ENCODE measurements around the gene FAM110D. TPM values are rescaled to one million over a fixed set of nuclear protein-coding genes. Genes with fewer than 3 reads are reported as not detected.

FAM110D gene
- total RNA-seq, 1 experiment from 2014 or later, result 0.46 TPM

- Histone ChIP-seq H3K9me3 (ENCODE audit: control insufficient read depth, low read depth, low read length) (no peaks in the 10 kb centered on the region), H3K4me2 (ENCODE audit: insufficient read depth, insufficient read length, low read length) (no peak overlapping the region), H3T11ph (ENCODE audit: low read length) (no peak overlapping the region), H3K23ac (ENCODE audit: insufficient read length, low read depth, low read length) (no peak overlapping the region), H4K5ac (ENCODE audit: insufficient read length, low read depth, low read length) (no peak overlapping the region), H3K27me3 (ENCODE audit: insufficient read depth, low read length) (no peaks in the 10 kb centered on the region), H3K79me1 (ENCODE audit: insufficient read depth, low read depth, low read length, poor library complexity, severe bottlenecking) (no peaks in the 10 kb centered on the region), H3K56ac (ENCODE audit: insufficient read length, low read depth, low read length) (no peak overlapping the region), H2BK12ac (ENCODE audit: insufficient read length, low read depth, low read length) (no peak overlapping the region), H4K8ac (replicated peaks; ENCODE audit: insufficient read length, low read depth, low read length) (no peak overlapping the region), H2BK120ac (ENCODE audit: low read depth, low read length, poor library complexity, severe bottlenecking) (no peak overlapping the region), H3K4ac (ENCODE audit: low read depth, low read length) (no peak overlapping the region), H2BK5ac (ENCODE audit: insufficient read length, low read length) (no peak overlapping the region), H3K27ac (ENCODE audit: insufficient read length, low read depth, low read length) (no peak overlapping the region), H4K91ac (ENCODE audit: insufficient read length, low read depth, low read length) (no peak overlapping the region), H3K79me2 (ENCODE audit: insufficient read depth, low read length) (no peaks in the 10 kb centered on the region), H3K23me2 (ENCODE audit: insufficient read length, low read depth, low read length, poor library complexity, severe bottlenecking) (no peaks in the 10 kb centered on the region), H2AK5ac (ENCODE audit: insufficient read length, low read length) (no peak overlapping the region), H3K9ac (ENCODE audit: extremely low read depth, insufficient read length, low read length) (no peak overlapping the region), H2AFZ (ENCODE audit: low read length) (no peak overlapping the region), H3K4me1 (ENCODE audit: insufficient read depth, low read length) (no peaks in the 10 kb centered on the region), H4K20me1 (ENCODE audit: control insufficient read depth, insufficient read depth, insufficient read length) (no peaks in the 10 kb centered on the region), H2BK15ac (ENCODE audit: low read depth, low read length) (no peak overlapping the region), H2BK20ac (ENCODE audit: low read depth, low read length, poor library complexity, severe bottlenecking) (no peak overlapping the region), H3K14ac (ENCODE audit: insufficient read depth, low read length) (no peak overlapping the region), H3K18ac (ENCODE audit: insufficient read length, low read depth, low read length) (no peak overlapping the region)
- Mint-ChIP-seq H3K36me3 (ENCODE audit: insufficient read depth in 1 of 3, low read depth in 3 of 3) (peaks cover 5 to 33% (median 11%) of the 10 kb centered on the region in 3 experiments; a peak in 5 of 7 replicates), H3K4me3 (no peak overlapping the region), H3K9me3 (no peaks in the 10 kb centered on the region), H3K27me3 (ENCODE audit: low read depth) (peaks cover 2% of the 10 kb centered on the region; the same call in 1 of the 2 replicates), H3K4me1 (peaks cover 13 to 19% of the 10 kb centered on the region in 2 experiments), H3K27ac (no peak overlapping the region)
- no peak for TF ChIP-seq CTCF (conservative IDR thresholded peaks at IDR 0.05)
- WGBS (ENCODE audit: extremely low coverage, insufficient read length, low lambda C conversion rate), result no CpG with 5 or more reads among the region's 6 CpGs
- DNase-seq, result no peak
Observed at GRCh38 chr1:26187882-26188281, 29.0 kb downstream of the FAM110D start.

Measured in H9 (cell line).